OCI-LY1 (cell line): ENCODE measurements around the gene GALNT18.

Source experiments
- H2AFZ ChIP-seq: fragments of 200-600 bp; sonication (generic), shearing (Covaris generic); 2 replicates; pipeline ENCODE4 v1.6.0; 2014; ENCODE audit warnings: antibody characterized with exemption, mild to moderate bottlenecking, low read length
- H3F3A ChIP-seq: fragments of 200-600 bp; sonication (generic), shearing (Covaris generic); 2 replicates; pipeline ENCODE4 v1.6.0; 2014; ENCODE audit warnings: mild to moderate bottlenecking, antibody characterized with exemption, low read length, moderate library complexity; ENCODE audit not compliant: insufficient read depth
- H3K27ac ChIP-seq: fragments of 200-600 bp; sonication (generic); 2 replicates; pipeline ENCODE4 v1.5.1; 2014; ENCODE audit warnings: low read length, mixed run types, mild to moderate bottlenecking, low read depth; ENCODE audit not compliant: poor library complexity, severe bottlenecking
- H3K27me3 ChIP-seq: fragments of 200-600 bp; sonication (generic); 2 replicates; pipeline ENCODE4 v1.6.0; 2014; ENCODE audit warnings: antibody characterized with exemption, mild to moderate bottlenecking, low read length, moderate library complexity; ENCODE audit not compliant: insufficient read depth
- H3K36me3 ChIP-seq: fragments of 200-600 bp; sonication (generic); 2 replicates; pipeline ENCODE4 v1.6.1; 2014; ENCODE audit warnings: mild to moderate bottlenecking, antibody characterized with exemption, low read length, moderate library complexity, mixed read lengths; ENCODE audit not compliant: insufficient read depth
- H3K4me1 ChIP-seq: fragments of 200-600 bp; sonication (generic); 2 replicates; pipeline ENCODE4 v1.5.1; 2014; ENCODE audit warnings: mild to moderate bottlenecking, low read length, moderate library complexity; ENCODE audit not compliant: insufficient read depth, severe bottlenecking
- H3K4me2 ChIP-seq: fragments of 200-600 bp; sonication (generic), shearing (Covaris generic); 2 replicates; pipeline ENCODE4 v1.6.1; 2014; ENCODE audit warnings: low read length
- H3K4me3 ChIP-seq: fragments of 200-600 bp; sonication (generic); 2 replicates; pipeline ENCODE4 v1.5.1; 2014; ENCODE audit warnings: low read length, low read depth, mild to moderate bottlenecking, mixed read lengths; ENCODE audit not compliant: poor library complexity, severe bottlenecking
- H3K79me2 ChIP-seq: fragments of 200-600 bp; shearing (Covaris generic); 2 replicates; pipeline ENCODE4 v1.6.1; 2016; ENCODE audit warnings: mixed run types, low read length, mixed read lengths; ENCODE audit not compliant: insufficient read depth
- H3K9ac ChIP-seq: fragments of 200-600 bp; sonication (generic), shearing (Covaris generic); 2 replicates; pipeline ENCODE4 v1.6.1; 2014; ENCODE audit warnings: mild to moderate bottlenecking, low read length, mixed read lengths
- H3K9me2 ChIP-seq: fragments of 200-600 bp; sonication (generic), shearing (Covaris generic); 2 replicates; pipeline ENCODE4 v1.6.1; 2014; ENCODE audit warnings: low read depth, mild to moderate bottlenecking, low read length, mixed read lengths
- H3K9me3 ChIP-seq: fragments of 200-600 bp; shearing (Covaris generic); 2 replicates; pipeline ENCODE4 v1.6.1; 2014; ENCODE audit warnings: low read length, mixed read lengths
- H4K20me1 ChIP-seq: fragments of 200-600 bp; sonication (generic), shearing (Covaris generic); 2 replicates; pipeline ENCODE4 v1.6.0; 2016; ENCODE audit warnings: mild to moderate bottlenecking, low read length; ENCODE audit not compliant: insufficient read depth
- CTCF ChIP-seq: fragments of 200-600 bp; sonication (generic), shearing (Covaris generic); IDR thresholded peaks from 2 replicates; pipeline ENCODE4 v1.5.1; 2017; ENCODE audit warnings: mild to moderate bottlenecking, antibody characterized with exemption, low read length, moderate library complexity, mixed read lengths
- EZH2 ChIP-seq: fragments of 200-600 bp; sonication (generic), shearing (Covaris generic); IDR thresholded peaks from 2 replicates; pipeline ENCODE4 v1.8.0; 2017; ENCODE audit warnings: borderline replicate concordance, mixed run types, mild to moderate bottlenecking, antibody characterized with exemption, low read length, moderate library complexity, mixed read lengths

GALNT18 gene

DNA sequence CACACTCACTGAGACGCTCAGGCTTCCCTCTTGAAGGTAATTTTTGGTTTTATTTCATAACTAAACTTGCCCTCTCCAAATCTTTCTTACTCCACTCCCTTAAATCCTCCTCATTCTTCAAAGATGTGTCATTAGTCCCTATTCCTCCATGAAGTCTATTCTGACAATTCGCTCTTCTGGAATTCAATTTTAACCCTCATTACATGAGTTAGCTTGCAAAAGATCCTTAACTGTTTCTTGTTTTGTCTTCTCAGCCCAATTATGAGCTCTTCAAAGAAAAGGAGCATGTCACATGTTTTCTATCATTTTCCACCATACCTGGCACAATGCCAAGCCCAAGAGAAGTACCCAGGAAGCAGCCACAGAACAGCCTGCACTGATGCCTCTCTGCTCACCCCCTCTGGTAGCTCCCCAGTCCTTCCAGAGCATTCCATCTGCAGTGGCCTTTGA, 13.0 kb downstream of the GALNT18 start:
- H3K9me3 ChIP-seq: no peaks in the 10 kb centered on the region
- no peaks in the 10 kb centered on the region for H3F3A ChIP-seq
- peaks cover 4% of the 10 kb centered on the region; the same call in 1 of the 2 replicates for H3K27me3 ChIP-seq
- H3K4me2 ChIP-seq: no peak overlapping the region
- no peak overlapping the region for H3K4me3 ChIP-seq
- H3K9ac ChIP-seq: no peak overlapping the region
- no peaks in the 10 kb centered on the region for H4K20me1 ChIP-seq
- no peaks in the 10 kb centered on the region for H3K36me3 ChIP-seq
- H3K9me2 ChIP-seq: no peaks in the 10 kb centered on the region
- H3K27ac ChIP-seq: no peak overlapping the region
- H3K79me2 ChIP-seq: no peaks in the 10 kb centered on the region
- no peaks in the 10 kb centered on the region for H3K4me1 ChIP-seq
- TF ChIP-seq CTCF: no peak
- no peak overlapping the region for H2AFZ ChIP-seq

DNA sequence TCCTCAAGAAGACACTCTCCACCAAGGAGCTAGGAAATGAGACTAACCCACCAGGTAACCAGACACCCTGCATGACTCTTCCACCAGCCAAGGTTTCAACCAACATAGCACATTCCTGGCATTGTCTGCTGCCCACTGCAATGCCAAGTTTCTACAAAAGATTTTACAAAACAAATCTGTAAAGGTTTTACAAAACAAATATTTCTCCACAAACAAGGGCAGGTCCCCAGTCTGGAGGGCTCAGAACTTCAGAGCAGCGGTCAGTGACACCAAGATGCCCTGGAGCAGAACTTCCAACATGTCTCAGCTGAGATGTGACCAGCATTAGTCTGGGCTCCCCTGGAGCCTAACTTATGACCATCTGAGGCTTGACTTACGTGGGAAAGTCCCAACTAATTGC, 14.0 kb downstream of the GALNT18 start:
- Histone ChIP-seq H4K20me1 (no peaks in the 10 kb centered on the region), H3K36me3 (no peaks in the 10 kb centered on the region), H3K4me2 (no peak overlapping the region), H3K4me1 (no peaks in the 10 kb centered on the region), H3K79me2 (no peaks in the 10 kb centered on the region), H3K9me3 (no peaks in the 10 kb centered on the region), H3K4me3 (no peak overlapping the region), H2AFZ (no peak overlapping the region), H3K27ac (no peak overlapping the region), H3K9ac (no peak overlapping the region), H3F3A (no peaks in the 10 kb centered on the region), H3K9me2 (no peaks in the 10 kb centered on the region), H3K27me3 (peaks cover 4% of the 10 kb centered on the region; the same call in 1 of the 2 replicates)
- no peak for TF ChIP-seq EZH2
- no peak for TF ChIP-seq CTCF

DNA sequence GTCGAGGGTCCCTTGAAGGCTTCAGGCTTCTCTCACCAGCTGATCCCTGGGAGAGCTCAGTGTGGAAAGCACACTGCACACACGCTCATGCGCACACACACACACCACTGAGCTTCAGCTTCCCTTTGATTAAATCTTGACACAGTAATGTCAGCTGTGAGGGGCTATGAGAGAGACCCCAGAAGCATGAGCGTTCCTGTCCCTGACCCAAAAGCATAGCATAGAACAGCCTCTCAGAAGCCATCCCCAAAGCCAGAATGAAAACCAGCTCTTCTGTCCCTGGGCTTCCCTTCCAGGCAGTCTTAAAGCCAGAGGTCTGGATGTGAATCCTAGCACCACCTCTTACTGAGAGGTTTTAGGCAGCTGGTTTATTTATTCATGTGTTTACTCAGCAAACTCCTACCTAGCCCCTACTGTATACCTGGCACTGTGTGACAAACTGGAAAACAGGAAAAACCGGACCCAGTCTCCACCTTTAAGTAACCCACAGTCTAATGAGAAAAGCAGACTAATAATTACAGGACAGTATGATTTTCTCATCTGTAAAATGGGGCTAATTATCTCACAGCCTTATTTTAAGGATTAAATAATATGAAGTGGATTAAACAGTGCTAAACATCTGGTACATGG, 15.9 kb downstream of the GALNT18 start:
- H3K4me3 ChIP-seq: no peak overlapping the region
- no peaks in the 10 kb centered on the region for H3K79me2 ChIP-seq
- TF ChIP-seq EZH2: no peak
- TF ChIP-seq CTCF: no peak
- no peaks in the 10 kb centered on the region for H3K9me3 ChIP-seq
- H3F3A ChIP-seq: no peaks in the 10 kb centered on the region
- H3K27ac ChIP-seq: no peak overlapping the region
- H3K9me2 ChIP-seq: no peaks in the 10 kb centered on the region
- H3K36me3 ChIP-seq: no peaks in the 10 kb centered on the region
- no peak overlapping the region for H3K4me2 ChIP-seq
- no peak overlapping the region for H2AFZ ChIP-seq
- H3K9ac ChIP-seq: no peak overlapping the region
- no peaks in the 10 kb centered on the region for H3K4me1 ChIP-seq
- H3K27me3 ChIP-seq: peaks cover 4% of the 10 kb centered on the region; the same call in 1 of the 2 replicates
- no peaks in the 10 kb centered on the region for H4K20me1 ChIP-seq
